Activated T-helper 2 cell treated with anti-CD3 and anti-CD28 coated beads, Interferon-gamma antibody, Interleukin-2, Interleukin-4, amounts not matched to agents 10 μg/mL and 5 μg/mL and 100 μg/mL, durations not matched to agents 14 hours and 24 hours and 36 hours (primary cell): ENCODE measurements around the gene PRRC2C. TPM values are rescaled to one million over a fixed set of nuclear protein-coding genes. Genes with fewer than 3 reads are reported as not detected.

Experiments used
- DNase-seq: peaks from one replicate; pipeline ENCODE4 v3.0.0; 2021; ENCODE audit warnings: low spot score
- H3K27ac Mint-ChIP-seq: one replicate; pipeline ENCODE4 v1.8.0; 2021; ENCODE audit warnings: mixed read lengths
- H3K27me3 Mint-ChIP-seq: one replicate; pipeline ENCODE4 v1.8.0; 2021; ENCODE audit warnings: low read depth, mixed read lengths
- H3K36me3 Mint-ChIP-seq: one replicate; pipeline ENCODE4 v1.8.0; 2021; ENCODE audit warnings: low read depth, mixed read lengths
- H3K4me1 Mint-ChIP-seq: one replicate; pipeline ENCODE4 v1.8.0; 2021; ENCODE audit warnings: low read depth, mixed read lengths
- H3K4me3 Mint-ChIP-seq: one replicate; pipeline ENCODE4 v1.8.0; 2021; ENCODE audit warnings: low read depth, mild to moderate bottlenecking, moderate library complexity, mixed read lengths
- H3K9me3 Mint-ChIP-seq: one replicate; pipeline ENCODE4 v1.8.0; 2021; ENCODE audit warnings: mixed read lengths
- intact Hi-C: fragments of 100-400 bp; cut with micrococcal nuclease; formaldehyde crosslinking; loops from one replicate; pipeline ENCODE4 v1.15.1; 2023
- total RNA-seq: library from RNA; stranded (reverse); gene quantifications from 2 replicates; pipeline ENCODE4 v1.2.3, GENCODE V29; 2022

Gene PRRC2C
- total RNA-seq, 1 donor from 2014 or later = 286 TPM

DNA sequence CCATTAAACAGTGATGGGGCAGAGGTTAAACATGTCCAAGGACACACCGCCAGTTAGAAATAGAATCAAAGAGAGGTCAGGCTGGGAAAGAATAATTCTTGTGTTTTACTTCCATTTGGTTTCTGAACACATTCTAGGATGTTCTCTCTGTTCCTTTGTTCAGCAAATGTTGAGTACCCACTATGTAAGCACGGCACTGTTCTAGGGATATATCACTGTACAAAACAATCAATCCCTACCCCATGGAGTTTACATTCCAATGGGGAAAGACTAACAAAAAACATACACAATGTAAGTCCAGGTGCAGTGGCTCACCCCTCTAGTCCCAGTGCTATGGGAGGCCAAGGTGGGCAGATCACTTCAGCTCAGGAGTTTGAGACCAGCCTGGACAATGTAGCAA, 142.9 kb downstream of the PRRC2C start:
- intact Hi-C loops = no loop called here
- DNase-seq = no peak
- Mint-ChIP-seq H3K27me3 (peaks cover 11% of the 10 kb centered on the region), H3K4me1 (no peaks in the 10 kb centered on the region), H3K4me3 (no peak overlapping the region), H3K27ac (no peak overlapping the region), H3K9me3 (no peaks in the 10 kb centered on the region), H3K36me3 (no peaks in the 10 kb centered on the region)

DNA sequence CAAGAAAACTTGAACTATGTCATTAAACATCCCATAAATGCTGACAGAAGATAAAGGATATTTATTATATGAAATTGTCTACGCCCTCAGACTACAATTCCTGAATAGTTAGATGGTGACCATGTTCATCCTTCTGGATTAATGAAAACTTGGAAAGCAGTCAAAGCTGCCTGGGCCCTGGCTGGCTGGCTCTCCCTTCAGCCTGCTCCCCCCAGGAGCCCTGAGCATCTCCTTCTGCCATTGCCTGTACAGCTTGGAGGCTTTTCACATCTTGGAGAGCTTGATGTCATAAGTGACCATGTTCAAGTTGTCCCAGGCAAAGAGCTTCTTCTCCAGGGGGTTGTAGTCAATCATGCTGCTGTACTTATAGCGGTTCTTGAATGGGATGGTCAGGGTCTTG, 150.3 kb downstream of the PRRC2C start:
- no peak for DNase-seq
- Mint-ChIP-seq H3K27ac (no peak overlapping the region), H3K9me3 (no peaks in the 10 kb centered on the region), H3K4me1 (no peaks in the 10 kb centered on the region), H3K4me3 (no peak overlapping the region), H3K27me3 (peaks cover 5% of the 10 kb centered on the region), H3K36me3 (no peaks in the 10 kb centered on the region)
- intact Hi-C loops = no loop called here

DNA sequence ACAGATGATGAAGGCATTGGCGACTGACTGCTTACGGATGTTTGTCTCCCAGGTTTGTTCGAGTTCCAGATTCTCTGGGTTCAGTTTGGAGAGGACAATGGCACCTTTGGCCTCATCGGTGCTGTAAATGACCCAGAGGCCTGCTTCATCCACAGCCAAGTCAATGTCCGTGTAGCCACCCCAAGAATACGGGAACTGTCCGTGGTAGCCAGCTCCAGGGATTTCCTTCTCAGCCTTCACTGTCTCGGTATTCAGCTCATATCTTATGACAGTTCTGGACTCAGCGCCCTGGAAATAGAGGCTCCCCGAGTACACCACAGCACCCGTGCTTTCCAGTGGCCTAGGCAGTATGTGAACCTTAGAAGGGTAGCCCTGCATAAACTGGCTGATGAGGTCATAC, 150.8 kb downstream of the PRRC2C start:
- no peak overlapping the region for H3K4me3 Mint-ChIP-seq
- H3K27ac Mint-ChIP-seq = no peak overlapping the region
- H3K36me3 Mint-ChIP-seq = no peaks in the 10 kb centered on the region
- H3K27me3 Mint-ChIP-seq = peaks cover 5% of the 10 kb centered on the region
- intact Hi-C loops = no loop called here
- H3K4me1 Mint-ChIP-seq = no peaks in the 10 kb centered on the region
- DNase-seq = no peak
- H3K9me3 Mint-ChIP-seq = no peaks in the 10 kb centered on the region

DNA sequence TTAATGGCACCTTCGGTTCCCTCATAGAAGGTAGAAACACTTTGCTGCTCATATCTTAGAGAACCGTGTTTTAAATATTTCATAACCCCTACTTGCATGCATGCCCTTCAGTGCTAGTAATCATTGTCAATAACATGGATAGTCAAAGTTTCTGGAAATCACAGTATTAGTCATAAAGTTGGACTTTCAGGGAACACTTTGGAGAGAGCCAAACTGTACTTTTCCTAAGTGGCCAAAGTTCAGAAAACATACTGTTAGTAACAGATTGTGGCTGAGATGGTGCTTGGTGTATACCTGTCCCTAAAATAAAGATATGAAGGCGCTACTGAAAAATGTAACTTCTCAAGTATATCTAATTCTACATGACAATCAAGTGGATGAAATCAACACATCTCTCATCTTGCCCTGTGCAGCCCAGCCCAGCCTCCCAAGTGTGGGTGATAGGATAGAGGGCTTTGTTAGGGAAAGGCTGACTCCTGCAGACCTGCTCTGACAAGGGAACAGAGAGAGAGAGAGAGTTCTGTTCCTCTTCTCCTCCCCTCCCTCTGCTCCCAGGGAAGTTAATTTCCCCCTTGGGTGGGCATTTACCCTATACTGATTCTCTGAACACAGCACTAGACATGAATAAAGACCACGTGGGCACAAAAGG, 152.7 kb downstream of the PRRC2C start:
- H3K27me3 Mint-ChIP-seq = no peaks in the 10 kb centered on the region
- no peak overlapping the region for H3K4me3 Mint-ChIP-seq
- intact Hi-C loops = no loop called here
- H3K27ac Mint-ChIP-seq = no peak overlapping the region
- H3K4me1 Mint-ChIP-seq = no peaks in the 10 kb centered on the region
- no peaks in the 10 kb centered on the region for H3K9me3 Mint-ChIP-seq
- DNase-seq = no peak
- H3K36me3 Mint-ChIP-seq = no peaks in the 10 kb centered on the region

DNA sequence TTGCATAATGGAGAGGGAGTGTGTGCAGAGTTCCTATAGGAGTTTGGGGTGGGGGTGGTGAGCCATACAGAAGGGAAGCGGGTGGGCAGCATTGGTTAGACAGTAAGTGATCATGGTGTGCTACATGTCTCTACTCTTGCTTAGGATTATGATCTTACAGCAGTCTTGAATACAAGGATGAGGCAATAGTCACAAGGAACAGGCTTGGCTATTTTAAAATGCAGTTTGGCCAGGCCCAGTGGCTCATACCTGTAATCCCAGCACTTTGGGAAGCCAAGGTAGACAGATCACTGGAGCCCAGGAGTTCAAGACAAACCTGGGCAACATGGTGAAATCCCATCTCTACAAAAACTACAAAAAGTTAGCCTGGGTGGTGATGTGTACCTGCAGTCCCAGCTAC, 154.9 kb downstream of the PRRC2C start:
- no peak for DNase-seq
- Mint-ChIP-seq H3K27ac (no peak overlapping the region), H3K36me3 (no peaks in the 10 kb centered on the region), H3K27me3 (peaks cover 4% of the 10 kb centered on the region), H3K9me3 (no peaks in the 10 kb centered on the region), H3K4me3 (no peak overlapping the region), H3K4me1 (peaks cover 5% of the 10 kb centered on the region)
- intact Hi-C loops = loop anchor here (10.0 kb wide), 1 partner anchor 135 kb away; no protein-coding TSS in a partner anchor

DNA sequence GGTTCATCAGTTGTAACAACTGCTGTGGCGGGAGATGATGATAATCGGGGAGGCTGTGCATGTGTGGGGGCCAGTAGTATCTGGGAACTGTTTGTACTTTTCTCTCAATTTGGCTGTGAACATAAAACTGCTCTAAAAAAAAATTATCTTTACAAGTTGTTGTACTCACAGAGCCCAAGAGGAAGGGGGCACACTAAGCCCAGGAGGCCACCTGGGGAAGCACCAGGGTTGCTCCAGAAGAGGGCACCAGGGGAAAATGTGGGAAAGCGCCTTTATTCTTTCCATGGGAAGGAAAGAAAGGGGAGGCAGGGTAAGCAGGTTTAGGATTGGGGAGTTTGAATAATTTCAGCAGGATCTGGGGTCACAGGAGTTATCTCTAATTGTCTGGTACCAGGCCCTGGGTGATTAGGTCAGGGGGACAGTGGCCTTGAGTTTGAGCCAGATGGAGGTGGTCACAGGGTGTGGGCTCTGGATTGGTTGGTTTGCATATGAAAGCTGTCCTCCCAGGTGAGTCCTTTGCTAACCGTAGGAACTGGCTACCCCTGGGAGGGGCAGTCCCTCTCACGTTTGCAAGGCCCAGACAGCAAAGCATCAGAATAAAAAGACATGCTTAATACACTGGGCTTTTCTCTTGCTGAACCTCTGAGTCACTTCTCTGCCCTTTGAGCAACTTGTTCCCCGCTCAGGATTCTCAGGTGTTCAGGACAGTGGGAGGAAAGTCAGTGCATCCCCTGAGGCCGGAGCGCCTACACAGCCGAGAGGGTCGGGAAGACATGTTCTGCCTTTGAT, 155.9 kb downstream of the PRRC2C start:
- peaks cover 8% of the 10 kb centered on the region for H3K4me1 Mint-ChIP-seq
- no peaks in the 10 kb centered on the region for H3K9me3 Mint-ChIP-seq
- no peaks in the 10 kb centered on the region for H3K36me3 Mint-ChIP-seq
- no peak for DNase-seq
- intact Hi-C loops = loop anchor here (10.0 kb wide), 1 partner anchor 134 kb away; no protein-coding TSS in a partner anchor
- peaks cover 4% of the 10 kb centered on the region for H3K27me3 Mint-ChIP-seq
- H3K27ac Mint-ChIP-seq = no peak overlapping the region
- H3K4me3 Mint-ChIP-seq = no peak overlapping the region

DNA sequence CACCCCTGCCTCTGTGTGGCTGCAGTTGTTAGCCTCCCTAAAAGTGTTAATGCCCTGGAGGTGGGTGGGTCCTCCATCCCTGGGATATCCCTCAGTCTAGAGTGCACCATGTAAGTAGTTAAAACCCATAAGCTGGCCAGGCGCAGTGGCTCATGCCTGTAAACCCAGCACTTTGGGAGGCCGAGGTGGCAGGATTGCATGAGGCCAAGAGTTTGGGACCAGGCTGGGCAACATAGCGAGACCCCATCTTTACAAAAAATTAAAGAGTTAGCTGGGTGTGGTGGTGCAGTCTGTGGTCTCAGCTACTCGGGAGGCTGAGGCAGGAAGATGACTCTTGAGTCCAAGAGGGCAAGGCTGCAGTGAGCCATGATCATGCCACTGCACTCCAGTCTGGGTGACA, 156.9 kb downstream of the PRRC2C start:
- H3K27me3 Mint-ChIP-seq = peaks cover 4% of the 10 kb centered on the region
- peaks cover 8% of the 10 kb centered on the region for H3K4me1 Mint-ChIP-seq
- no peaks in the 10 kb centered on the region for H3K9me3 Mint-ChIP-seq
- H3K36me3 Mint-ChIP-seq = no peaks in the 10 kb centered on the region
- DNase-seq = no peak
- H3K27ac Mint-ChIP-seq = no peak overlapping the region
- intact Hi-C loops = loop anchor here (10.0 kb wide), 1 partner anchor 133 kb away; no protein-coding TSS in a partner anchor
- no peak overlapping the region for H3K4me3 Mint-ChIP-seq

Other genes with a start within 250 kb of the PRRC2C start
- not detected in 2 replicates for gene FMO1, start 237.0 kb upstream of the PRRC2C start, total RNA-seq
- gene FMO4, start 171.3 kb upstream of the PRRC2C start, total RNA-seq = 1.5 and 1.8 TPM in 2 replicates
- gene MYOCOS, start 136.7 kb downstream of the PRRC2C start, total RNA-seq = 0.14 TPM in 1 of 2 replicates, not detected in the other
- not detected in 2 replicates for gene MYOC, start 167.2 kb downstream of the PRRC2C start, total RNA-seq